DMS114 treated with DMSO at 0.1 percent for 48 hours (cell line): ENCODE results near the gene NDUFAF8.

ENCODE experiments used
- DNase-seq: peaks from one replicate; lab custom pipeline; 2025; ENCODE audit not compliant: unreplicated experiment; lab: John Stamatoyannopoulos, UW

NDUFAF8 gene

DNA sequence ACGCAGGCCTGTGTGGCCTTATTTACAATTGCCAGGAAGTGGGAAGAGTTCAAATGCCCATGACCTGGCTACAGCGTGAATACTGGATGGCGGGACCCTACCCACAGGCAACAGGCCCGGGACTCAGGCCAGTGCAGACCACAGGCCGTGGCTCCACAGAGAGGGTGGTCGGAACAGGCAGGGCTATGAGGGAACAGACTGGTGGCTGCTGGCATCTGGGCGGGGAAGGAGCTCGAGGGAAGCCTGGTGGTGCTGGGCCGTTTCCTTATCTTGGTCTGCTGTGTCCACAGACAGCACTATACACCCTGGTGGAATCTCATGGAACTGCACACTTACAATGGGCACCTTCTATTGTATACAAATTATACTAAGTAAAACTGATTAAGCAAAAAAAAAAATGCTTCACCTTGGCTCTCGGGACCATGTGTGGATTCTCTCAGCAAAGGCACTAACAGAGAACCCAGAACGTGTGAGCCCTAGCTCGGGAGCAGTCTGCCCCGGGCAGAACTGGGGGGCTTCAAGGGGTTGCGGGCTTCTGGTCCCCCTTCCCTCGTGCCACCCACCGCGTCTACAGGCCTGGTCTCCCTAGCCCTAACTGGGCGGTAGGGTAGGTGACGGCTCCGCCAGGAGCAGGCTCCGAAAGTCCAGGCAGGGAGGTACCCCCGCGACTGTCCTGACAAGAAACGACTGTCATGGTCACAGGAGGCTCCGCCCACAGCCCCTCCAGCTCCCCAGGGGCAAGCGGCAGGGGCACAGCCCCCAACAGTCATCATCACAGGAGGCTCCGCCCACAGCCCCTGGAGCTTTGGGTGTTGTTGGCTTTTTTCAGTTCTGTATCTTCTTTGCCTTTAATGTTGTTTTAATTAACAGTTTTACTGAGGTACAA lies 38.2 kb upstream of the NDUFAF8 start:
- DNase-seq: peak; percentile 47

DNA sequence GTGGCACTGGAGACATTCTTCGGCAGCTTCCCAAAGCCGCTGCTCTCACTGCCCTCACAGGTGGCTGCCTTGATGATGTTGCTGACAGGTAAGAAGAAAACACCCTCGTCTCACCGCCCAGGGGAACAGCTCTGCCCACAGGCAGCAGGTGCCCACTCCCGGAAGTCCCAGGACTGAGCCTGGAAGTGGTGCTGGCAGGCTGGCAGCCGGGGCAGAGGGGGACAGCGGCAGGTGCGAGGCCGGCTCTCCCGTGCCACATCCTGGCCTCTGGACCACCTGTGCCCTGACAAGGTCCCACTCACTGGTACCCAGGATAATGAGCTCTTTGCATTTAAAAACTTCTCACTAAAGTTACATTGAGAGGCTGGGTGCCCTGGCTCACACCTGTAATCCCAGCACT lies 36.8 kb upstream of the NDUFAF8 start:
- DNase-seq: no peak

DNA sequence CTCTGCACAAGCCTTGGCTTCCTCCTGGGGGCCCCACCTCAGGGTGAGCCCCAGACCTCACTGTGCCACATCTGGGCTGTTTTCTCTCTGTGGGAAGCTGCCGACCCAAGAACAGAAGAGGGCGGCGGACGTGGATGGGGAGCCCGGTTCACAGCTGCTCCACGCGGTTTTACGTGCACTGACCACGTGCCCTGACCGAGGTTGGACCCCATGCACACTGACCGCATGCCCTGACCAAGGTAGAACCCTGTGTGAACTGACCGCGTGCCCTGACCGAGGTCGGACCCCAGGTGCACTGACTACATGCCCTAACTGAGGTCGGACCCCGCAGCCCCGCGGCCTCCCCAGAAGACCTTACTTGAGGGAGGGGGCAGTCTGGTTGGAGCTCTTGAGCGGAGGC lies 36.0 kb upstream of the NDUFAF8 start:
- no peak for DNase-seq

DNA sequence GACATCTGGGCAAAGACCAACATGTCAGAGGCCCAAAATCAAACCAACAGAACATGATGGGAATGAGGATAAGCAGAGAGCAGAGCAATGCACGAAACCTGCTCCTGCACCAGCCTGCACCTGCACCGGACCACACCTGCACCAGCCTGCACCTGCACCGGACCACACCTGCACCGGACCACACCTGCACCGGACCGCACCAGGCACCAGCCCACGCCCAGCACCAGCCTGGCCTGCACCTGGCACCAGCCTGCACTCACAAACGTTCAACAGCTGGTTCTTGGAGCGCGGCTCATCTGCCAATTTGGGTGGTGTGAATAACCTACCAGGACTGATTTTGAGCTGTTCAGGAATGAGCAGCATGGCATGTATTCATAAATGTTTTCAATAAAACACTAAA lies 34.5 kb upstream of the NDUFAF8 start:
- DNase-seq: no peak

DNA sequence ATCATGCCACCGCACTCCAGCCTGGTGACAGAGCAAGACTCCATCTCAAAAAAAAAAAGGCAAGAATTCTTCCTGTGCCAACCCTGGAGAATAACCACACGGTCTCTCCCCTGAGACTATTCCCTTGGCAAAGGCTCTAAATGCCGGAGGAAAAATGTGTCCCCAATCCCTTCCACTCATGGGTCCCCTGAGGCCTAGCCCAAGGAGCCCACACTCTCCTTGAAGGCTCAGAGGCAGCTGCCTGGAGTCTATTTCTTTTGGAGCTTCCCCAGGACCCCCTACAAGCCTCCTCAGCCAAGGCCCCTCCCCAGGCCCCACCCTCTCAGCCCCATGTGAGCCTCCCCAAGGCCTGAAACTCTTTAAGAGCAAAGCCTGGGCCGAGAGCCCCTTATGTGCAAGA lies 33.0 kb upstream of the NDUFAF8 start:
- no peak for DNase-seq

DNA sequence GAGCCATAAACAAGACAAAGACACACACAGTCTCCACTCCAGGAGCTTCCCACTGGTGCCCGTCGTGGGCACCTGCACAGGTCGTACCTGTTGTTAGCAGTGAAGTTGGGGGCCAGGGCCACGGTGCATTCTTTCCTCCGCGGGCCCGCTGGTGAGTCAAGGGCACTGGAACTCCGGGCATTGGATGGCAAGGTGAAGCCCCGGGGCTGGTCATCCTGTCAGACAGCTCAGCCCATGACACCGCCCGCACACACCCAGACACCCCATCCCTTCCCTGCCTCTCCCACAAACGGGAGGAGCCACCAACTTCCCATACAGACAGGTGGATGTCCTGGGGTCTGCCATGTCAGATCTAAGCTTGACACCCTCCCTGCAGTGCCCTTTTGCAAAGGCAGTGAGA lies 32.5 kb upstream of the NDUFAF8 start:
- no peak for DNase-seq

DNA sequence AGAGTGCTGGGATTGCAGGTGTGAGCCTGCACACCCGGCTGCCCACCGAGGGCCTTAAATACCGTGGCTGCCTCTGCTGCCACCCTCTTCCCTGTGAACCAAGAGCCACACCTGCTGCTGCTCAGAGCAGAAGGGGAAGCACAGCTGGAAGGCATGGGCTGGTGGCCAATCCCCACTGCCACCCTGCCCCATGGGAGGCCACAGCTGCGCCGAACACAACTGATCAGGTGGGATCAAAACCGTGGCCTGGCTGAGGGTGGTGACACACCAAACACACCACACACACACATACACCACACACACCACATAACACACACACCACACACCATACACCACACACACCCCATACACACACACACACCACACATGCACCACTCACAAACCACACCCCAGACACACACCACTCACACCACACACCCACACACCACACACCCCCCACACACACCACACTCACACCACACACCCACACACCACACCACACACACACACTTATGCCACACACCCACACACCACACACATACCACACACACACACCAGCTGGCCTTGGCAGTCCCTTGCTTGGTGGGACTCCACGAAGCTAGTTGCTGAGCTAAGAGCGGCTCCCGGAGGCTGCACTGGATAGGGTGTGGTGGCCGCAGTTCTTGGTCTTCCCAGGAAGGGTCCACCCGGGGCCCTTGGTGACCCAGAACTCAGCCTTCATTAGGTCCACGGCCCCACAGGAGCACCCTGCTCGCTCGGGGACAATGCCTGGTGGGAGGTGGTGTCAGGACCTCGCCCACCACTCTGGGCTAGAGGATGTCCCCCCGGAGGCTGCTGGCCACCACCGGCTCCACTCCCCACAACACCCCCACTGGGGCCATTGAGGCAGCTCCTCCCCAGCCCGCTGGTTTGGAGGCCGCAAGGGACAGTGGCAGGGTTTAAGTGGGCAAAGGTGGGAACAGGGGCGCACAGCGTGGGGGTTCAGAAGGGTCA lies 31.2 kb upstream of the NDUFAF8 start:
- DNase-seq: no peak

DNA sequence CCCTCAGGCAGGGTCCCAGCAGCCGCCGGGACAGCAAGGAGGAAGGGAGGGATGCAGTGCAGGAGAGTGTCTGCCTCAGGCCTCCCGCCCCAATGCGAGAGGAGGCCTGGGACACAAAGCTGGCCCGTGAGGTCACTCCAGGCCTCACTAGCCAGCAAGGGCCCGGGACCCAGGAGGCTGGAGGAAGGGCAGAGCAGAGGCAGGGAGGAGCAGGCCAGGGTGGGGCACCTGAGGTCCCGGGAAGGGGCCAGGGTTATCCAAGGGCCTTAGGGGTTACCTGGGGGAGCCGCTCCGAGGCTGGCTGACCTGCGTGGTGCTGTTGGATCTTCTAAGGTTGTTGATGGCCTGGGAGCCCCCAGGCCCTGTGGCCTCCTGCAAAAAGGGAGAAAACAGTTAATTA lies 30.5 kb upstream of the NDUFAF8 start:
- no peak for DNase-seq

DNA sequence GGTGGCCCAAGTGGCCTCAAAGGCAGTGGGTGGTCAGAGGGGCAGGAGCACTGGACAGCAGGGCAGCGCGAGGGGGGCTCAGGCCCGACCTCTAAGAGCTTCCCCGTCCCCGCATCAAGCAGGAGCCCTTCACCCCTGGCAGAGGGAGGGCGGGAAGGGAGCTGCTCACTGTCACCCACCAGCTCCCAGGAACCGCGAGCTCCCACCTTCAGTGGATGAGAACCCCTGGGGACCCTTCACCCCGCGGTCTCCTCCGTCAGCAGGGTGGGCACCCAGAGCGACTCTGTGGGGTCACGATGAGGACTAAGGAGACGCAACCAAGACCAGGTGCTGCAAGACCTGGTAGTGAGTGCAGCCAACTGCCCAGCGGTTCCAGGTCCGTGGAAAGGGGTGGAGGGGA lies 30.0 kb upstream of the NDUFAF8 start:
- DNase-seq: no peak

DNA sequence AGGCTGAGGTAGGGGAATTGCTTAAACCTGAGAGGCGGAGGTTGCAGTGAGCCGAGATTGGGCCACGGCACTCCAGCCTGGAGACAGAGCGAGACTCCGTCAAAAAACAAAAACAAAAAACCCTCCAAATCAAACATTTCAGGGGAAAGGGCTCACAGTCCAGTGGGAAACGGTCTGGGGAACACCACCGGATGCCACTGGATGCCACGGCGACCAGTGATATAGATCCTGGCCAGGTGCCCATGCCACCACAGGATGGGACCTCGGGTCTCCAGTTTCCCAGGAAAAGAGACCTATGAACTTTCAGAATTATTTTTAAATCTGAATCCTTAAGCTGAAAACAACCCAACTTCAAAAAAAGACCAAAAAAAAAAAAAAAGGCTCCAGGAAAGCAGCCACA lies 28.7 kb upstream of the NDUFAF8 start:
- no peak for DNase-seq

DNA sequence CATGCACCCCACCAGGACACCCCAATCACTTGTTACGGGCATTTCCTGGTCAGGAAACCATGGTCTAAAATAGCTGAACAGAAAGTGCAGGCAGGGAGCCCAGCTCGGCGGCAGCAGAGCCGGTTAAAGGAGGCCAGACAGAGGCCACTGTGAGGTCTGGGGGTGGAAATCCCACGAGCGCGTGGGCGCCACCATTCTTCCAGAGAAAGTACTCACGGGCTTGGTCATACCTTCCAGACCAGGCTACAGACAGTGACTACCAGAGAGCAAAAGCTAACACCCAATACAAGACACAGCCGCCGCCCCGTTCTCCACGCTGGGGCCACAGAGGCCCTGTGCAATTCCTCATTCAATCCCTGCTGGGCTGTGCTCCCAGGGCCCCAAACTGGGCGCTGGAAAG lies 28.2 kb upstream of the NDUFAF8 start:
- no peak for DNase-seq

DNA sequence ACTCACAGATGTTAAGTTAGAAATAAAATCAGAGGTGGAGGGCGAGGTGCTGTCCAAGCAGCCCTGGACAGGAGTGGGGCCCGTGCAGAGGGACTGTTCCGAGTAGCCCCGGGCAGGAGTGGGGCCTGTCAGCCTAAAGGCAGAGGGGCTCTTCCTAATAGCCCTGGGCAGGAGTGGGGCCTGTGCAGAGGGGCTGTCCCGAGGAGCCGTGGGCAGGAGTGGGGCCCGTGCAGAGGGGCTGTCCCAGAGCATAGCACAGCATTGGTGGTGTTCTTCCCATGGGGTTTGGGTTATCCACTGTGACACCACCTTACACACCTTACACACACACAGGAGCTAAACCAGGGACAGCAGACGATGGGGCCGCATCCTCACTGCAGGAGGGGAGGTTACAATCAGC lies 26.8 kb upstream of the NDUFAF8 start:
- no peak for DNase-seq

DNA sequence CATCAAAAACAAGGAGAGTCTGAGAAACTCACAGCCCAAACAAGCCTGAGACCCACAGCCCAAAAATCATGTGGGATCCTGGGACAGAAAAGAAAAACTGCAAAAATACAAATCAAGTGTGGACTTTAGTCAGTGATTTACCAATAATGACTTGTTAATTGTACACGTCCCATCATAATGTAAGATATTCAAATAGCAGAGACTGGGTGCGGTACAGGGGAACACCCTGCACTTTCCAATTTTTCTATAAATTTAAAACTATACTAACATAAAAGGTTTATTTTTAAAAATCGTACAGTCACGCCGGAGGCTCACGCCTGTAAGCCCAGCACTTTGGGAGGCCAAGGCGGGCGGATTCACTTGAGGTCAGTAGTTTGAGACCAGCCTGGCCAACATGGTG lies 25.1 kb upstream of the NDUFAF8 start:
- no peak for DNase-seq

DNA sequence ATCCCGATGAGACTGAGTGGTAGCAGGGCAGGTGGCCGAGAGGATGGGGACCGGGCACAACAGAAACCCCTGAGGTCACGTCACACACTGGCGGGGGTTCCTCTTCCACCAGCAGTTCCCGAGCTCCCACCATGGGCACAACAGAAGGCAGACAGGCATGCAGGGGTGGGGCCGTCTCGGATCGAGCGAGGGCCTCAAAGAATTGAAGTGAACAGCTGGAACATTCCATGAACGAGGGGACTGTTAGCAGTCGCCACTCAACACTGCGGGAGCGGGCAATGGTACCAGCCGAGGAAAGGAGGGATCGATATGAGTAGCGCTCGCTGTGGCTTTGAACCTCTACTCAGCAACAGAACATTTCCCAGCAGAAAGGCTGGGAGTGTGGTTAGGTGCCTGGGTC lies 21.6 kb upstream of the NDUFAF8 start:
- DNase-seq: no peak

DNA sequence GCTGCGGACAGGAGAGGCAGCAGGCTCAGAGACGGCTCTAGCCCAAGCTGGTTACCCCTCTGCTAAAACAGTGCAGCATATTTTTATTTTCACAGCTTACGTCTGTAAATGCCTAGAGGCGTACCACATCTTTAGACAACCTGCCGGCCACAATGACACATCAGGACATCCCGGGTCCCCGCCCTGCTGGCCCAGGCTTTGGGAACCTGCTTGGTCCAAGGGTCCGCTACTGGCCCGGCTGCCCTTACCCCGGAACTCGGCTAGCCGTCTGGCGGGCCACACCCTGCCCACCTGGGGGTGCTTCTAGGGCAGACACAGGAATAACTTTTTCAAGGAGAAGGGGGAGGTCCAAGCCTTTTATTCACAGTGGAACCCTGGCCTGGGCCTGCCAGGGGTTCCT lies 20.7 kb upstream of the NDUFAF8 start:
- DNase-seq: no peak

DNA sequence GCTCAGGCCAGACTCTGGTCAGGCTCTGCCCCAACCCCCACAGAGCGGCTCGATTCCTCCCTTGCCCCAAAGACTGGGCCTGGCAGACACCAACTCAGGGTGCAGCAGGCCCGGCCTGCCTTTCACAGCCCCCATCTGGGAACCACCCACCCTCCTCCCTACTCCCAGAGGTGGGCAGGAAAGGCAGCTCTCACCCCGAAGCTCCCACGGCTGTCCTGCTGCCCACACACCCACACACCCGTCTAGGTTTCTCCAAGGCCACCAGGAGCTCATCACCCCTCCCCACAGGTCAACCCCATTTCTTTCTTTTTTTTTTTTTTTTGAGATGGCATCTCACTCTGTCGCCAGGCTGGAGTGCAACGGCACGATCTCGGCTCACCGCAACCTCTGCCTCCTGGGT lies 20.1 kb upstream of the NDUFAF8 start:
- DNase-seq: no peak

DNA sequence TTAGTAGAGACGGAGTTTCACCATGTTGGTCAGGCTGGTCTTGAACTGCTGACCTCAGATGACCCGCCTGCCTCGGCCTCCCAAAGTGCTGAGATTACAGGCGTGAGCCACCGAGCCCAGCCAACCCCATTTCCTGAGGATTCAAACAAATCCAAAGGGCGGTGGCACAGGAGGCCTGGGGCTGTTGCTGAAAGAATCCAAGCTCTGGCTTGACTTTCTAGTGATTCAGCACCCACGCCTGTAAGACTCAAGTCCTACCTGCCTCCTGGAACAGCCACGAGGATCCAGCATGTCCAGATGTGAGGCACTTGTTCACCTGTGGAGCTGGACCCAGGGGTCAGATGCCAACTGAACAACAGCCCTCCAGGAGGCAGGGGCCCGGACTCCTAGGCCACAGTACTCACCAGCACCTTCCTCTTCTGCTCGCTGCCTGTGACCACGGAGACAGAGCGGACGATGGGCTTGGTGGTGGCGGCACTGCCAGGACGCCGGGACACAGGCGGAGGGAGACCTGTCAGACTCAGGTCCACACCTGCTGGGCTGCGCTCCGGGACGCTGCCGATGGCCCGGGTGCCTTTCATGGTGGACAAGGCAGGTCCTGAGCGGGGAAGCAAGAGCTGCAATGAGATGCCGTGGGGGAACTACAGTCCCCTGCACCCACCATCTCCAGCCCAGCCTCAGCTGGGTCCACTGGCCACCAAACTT lies 19.5 kb upstream of the NDUFAF8 start:
- no peak for DNase-seq

DNA sequence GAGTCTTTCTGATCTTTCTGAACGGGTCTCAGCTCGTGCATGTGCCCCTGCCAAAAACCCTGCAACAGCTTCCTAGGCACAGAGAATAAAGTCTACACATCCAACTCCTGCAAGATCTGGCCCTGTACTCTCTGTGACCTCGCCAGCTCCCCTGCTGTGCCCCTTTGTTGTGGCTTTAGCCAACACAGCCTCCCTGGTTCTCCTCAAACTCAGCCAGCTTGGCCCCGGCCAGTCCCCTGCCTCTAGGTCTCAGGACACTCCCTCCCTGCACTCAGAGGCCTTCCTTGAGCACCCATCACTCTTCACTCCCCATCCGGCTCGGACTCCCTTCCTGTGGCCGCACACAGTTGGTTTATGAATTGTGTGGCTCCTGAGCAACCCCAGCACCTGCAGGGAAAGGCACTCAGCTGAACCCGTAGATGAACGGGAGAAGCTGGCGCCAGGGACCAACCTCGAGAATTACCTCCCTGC lies 17.7 kb upstream of the NDUFAF8 start:
- DNase-seq: no peak

DNA sequence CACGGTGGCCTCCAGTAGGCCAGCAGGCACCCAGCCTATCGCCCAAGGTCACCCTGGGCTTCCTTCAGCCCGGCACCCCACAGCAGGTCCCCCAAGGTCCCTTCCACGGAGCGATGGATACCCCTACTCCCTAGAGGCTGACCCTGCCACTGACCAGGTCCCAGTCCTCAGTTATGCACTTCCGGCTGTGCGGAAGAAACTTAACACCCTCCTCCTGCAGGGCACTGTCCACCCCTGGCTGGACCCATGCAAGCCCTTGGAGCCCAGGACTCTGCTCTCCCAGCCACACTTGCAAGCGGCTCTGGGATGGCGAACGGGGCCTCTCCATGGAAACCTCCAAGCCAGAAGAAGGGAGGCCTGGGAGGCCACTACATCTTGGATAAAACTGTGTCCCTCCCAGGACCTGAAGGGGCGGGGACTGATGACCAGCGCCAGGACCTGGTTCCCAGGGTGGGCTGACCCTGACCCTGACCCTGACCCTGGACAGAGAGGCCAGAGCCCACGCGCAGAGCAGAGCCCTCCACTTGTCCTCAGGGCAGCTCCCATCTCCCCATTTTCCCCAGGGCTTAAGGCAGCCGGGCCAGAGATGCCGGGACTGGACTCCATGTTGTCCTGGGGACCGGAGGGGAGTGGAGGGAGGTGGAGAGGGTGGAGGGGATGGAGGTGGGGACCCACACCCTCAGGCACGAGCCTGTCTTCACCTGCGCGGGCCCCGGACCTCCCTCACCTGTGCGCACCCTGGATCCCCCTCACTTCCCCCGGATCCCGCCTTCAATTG lies 17.1 kb upstream of the NDUFAF8 start:
- DNase-seq: no peak

DNA sequence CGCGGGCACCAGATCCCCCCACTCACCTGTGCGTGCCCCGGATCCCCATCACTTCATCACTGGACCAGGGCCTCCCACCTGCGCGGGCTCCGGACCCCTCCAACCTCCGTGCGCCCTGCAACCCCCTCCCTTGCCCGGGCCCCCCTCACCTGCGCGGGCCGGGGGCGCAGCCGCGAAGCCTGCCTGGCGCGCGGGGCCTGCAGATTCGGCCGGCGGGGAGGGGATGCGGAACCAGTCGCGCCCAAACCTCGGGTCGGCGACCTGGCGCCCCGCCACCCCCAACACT lies 16.6 kb upstream of the NDUFAF8 start:
- no peak for DNase-seq
